Ishikawa (cell line): ENCODE measurements around the gene SYCN.

Experiments
- CEBPB ChIP-seq: IDR thresholded peaks from 2 replicates; pipeline ENCODE4 v1.6.1; 2012
- CREB1 ChIP-seq: IDR thresholded peaks from 2 replicates; pipeline ENCODE4 v1.6.1; 2012; ENCODE audit warnings: low read depth
- EGR1 ChIP-seq: IDR thresholded peaks from 2 replicates; pipeline ENCODE4 v1.6.1; 2012
- EP300 ChIP-seq: IDR thresholded peaks from 2 replicates; pipeline ENCODE4 v1.6.1; 2012; ENCODE audit warnings: borderline replicate concordance
- FOXM1 ChIP-seq: IDR thresholded peaks from 2 replicates; pipeline ENCODE4 v1.6.1; 2012; ENCODE audit warnings: low read depth, borderline replicate concordance
- NFIC ChIP-seq: IDR thresholded peaks from 2 replicates; pipeline ENCODE4 v1.6.1; 2012
- RAD21 ChIP-seq: IDR thresholded peaks from 2 replicates; pipeline ENCODE4 v1.6.1; 2012; ENCODE audit warnings: low read depth
- REST ChIP-seq: IDR thresholded peaks from 2 replicates; pipeline ENCODE4 v1.6.1; 2012; ENCODE audit warnings: low read depth, mild to moderate bottlenecking
- TAF1 ChIP-seq: IDR thresholded peaks from 2 replicates; pipeline ENCODE4 v1.6.1; 2012; ENCODE audit warnings: low read depth, mild to moderate bottlenecking
- TCF12 ChIP-seq: IDR thresholded peaks from 2 replicates; pipeline ENCODE4 v1.6.1; 2012; ENCODE audit warnings: low read depth
- TEAD4 ChIP-seq: IDR thresholded peaks from 2 replicates; pipeline ENCODE4 v1.6.1; 2012
- YY1 ChIP-seq: IDR thresholded peaks from 2 replicates; pipeline ENCODE4 v1.6.1; 2012; ENCODE audit warnings: low read depth
- ZBTB7A ChIP-seq: IDR thresholded peaks from 2 replicates; pipeline ENCODE4 v1.6.1; 2012; ENCODE audit warnings: low read depth
- TF ChIP-seq, protein P1 (sequence below): IDR thresholded peaks from 2 replicates; pipeline ENCODE4 v1.6.1; 2012
- TF ChIP-seq, protein P2 (sequence below): IDR thresholded peaks from 2 replicates; pipeline ENCODE4 v1.6.1; 2012

SYCN gene

DNA sequence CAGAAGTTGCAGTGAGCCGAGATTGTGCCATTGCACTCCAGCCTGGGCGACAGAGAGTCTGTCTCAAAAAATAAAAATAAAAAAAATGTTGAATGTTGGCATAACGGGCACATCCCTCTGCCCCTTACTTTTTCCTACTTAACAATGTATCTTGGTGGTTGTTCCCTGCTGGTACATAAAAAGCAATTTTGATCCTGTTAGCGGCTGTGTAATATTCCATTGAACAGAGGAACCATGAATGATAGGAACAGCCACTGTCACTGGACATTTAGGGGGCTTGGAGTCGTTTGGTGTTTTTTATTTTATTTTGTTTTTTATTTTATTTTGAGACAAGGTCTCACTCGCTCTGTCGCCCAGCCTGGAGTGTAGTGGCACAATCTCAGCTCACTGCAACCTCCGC is 17.7 kb downstream of the SYCN start:
- TF ChIP-seq CEBPB (no peak), EGR1 (no peak), YY1 (no peak), REST (no peak), TCF12 (no peak)
- TF ChIP-seq, protein P1, sequence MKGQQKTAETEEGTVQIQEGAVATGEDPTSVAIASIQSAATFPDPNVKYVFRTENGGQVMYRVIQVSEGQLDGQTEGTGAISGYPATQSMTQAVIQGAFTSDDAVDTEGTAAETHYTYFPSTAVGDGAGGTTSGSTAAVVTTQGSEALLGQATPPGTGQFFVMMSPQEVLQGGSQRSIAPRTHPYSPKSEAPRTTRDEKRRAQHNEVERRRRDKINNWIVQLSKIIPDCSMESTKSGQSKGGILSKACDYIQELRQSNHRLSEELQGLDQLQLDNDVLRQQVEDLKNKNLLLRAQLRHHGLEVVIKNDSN = no peak
- TF ChIP-seq, protein P2, sequence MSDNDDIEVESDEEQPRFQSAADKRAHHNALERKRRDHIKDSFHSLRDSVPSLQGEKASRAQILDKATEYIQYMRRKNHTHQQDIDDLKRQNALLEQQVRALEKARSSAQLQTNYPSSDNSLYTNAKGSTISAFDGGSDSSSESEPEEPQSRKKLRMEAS = no peak

DNA sequence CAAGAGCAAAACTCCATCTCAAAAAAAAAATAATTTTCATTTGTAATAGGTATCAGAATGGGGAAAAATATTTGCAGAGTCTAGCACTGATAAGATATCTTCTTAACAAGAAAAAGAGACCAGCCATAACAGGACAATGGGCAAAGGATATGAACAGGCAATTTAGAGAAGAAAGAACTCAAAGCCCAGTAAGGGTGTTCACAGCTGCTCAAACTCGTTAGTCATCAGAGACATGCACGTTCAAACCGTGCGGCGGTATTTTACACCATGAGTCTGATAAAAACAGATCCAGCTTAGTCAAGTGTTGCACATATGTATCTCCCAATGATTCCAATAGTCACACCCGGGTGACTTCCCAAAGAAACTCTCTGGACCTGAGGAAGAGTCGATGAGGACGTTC is 21.0 kb downstream of the SYCN start:
- TF ChIP-seq YY1 = no peak

DNA sequence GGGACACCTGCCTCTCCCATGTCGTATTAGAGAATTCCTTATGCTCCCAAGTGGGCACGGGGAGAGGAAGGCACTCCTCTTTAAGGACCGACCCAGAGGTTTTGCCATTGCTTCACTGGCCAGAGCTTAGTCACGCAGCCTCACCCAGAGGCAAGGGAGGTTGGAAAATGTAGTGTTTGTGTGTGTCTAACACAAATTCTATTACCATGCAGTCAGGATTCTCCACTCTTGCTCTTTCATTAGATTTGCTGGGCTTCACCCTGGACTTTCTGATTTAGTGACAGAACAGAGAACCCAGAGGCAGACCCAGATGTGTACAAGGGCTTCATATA is 21.9 kb downstream of the SYCN start:
- TF ChIP-seq EGR1 (no peak), REST (no peak), TEAD4 (no peak), NFIC (no peak), CEBPB (no peak), TAF1 (no peak), FOXM1 (no peak)
- TF ChIP-seq, protein P1 = no peak

GRCh38 chr19:39181500-39182173 is 22.4 kb downstream of the SYCN start:
- TF ChIP-seq YY1 (no peak), TCF12 (no peak), CEBPB (no peak), RAD21 (no peak), FOXM1 (no peak), ZBTB7A (no peak), NFIC (no peak), EP300 (no peak), CREB1 (no peak), REST (no peak), EGR1 (no peak), TAF1 (no peak)
- TF ChIP-seq, protein P1 = no peak
- TF ChIP-seq, protein P2 = no peak

DNA sequence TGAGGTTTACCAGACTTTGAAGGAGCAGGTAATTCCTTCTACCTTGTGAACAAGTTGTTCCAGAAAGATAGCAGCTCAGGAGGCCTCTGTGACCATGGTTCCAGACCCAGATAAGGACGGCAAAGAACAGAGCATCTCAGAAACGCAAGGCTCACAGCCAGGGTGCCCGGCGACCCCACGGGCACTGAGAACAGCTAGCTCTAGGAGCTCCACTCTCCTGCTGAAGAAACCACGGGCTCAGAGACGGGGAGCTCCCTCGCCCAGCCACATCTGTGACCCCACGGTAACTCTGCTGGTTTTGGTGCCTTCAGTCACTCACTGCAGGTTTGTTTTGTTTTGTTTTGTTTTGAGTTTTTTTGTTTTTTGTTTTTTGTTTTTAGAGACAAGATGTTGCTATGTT is 23.3 kb downstream of the SYCN start:
- TF ChIP-seq TEAD4 = no peak
- no peak for TF ChIP-seq TAF1
- no peak for TF ChIP-seq REST
